ENCODE data around the gene FAM131A. TPM values are rescaled to one million over a fixed set of nuclear protein-coding genes. Genes with fewer than 3 reads are reported as not detected.

The FAM131A gene
- total RNA-seq, 1 donor from 2014 or later = 30.2 TPM

DNA sequence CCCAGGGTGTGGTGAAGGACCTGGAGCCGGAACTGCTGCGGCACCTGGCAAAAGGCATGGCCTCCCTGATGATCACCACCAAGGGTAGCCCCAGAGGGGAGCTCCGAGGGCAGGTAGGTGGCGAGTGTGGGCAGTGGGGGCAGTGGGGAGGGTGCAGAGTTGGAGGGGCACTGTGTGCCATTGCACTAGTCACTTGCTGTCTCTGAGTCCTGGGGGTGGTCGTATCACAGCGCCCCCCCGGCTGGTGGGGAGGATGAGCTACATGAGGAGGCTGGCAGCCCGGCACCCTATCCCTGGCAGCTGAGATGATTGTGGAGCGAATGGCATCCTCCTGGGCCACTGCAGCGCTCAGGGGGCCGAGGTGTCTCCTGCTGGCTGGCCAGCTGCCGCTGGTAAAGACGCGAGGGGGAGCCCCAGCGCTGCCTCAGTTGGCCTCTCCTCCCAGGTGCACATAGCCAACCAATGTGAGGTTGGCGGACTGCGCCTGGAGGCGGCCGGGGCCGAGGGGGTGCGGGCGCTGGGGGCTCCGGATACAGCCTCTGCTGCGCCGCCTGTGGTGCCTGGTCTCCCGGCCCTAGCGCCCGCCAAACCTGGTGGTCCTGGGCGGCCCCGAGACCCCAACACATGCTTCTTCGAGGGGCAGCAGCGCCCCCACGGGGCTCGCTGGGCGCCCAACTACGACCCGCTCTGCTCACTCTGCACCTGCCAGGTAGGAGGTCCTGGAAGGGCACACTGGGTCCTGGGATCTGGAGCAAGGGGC is 48.8 kb downstream of the FAM131A start:
- no peak for DNase-seq
- no peak overlapping the region for H3K27ac ChIP-seq (replicated peaks)
- intact Hi-C loops (cut with micrococcal nuclease) = no loop called here
- H3K36me3 ChIP-seq = no peaks in the 10 kb centered on the region
- H3K9me3 ChIP-seq (replicated peaks) = no peaks in the 10 kb centered on the region
- H3K4me1 ChIP-seq = peaks cover 9% of the 10 kb centered on the region
- no peak overlapping the region for H3K4me3 ChIP-seq
- peaks cover 49% of the 10 kb centered on the region for H3K27me3 ChIP-seq (ENCODE audit: low read depth)
- TF ChIP-seq CTCF (IDR thresholded peaks at IDR 0.05; ENCODE audit: borderline replicate concordance) = no peak

- H3K4me1 ChIP-seq = no peaks in the 10 kb centered on the region
- no peak overlapping the region for H3K4me3 ChIP-seq
- H3K27ac ChIP-seq (replicated peaks) = no peak overlapping the region
- intact Hi-C loops (cut with micrococcal nuclease) = no loop called here
- no peak for DNase-seq
- H3K9me3 ChIP-seq (replicated peaks) = no peaks in the 10 kb centered on the region
- no peak for TF ChIP-seq CTCF (IDR thresholded peaks at IDR 0.05; ENCODE audit: borderline replicate concordance)
- H3K36me3 ChIP-seq = no peaks in the 10 kb centered on the region
- peaks cover 39% of the 10 kb centered on the region for H3K27me3 ChIP-seq (ENCODE audit: low read depth)
These were observed 49.8 kb downstream of the FAM131A start for GRCh38 chr3:184387174-184387714.

GRCh38 chr3:184388164-184388935 is 51.0 kb downstream of the FAM131A start:
- Histone ChIP-seq H3K9me3 (replicated peaks) (no peaks in the 10 kb centered on the region), H3K36me3 (no peaks in the 10 kb centered on the region), H3K4me1 (no peaks in the 10 kb centered on the region), H3K4me3 (no peak overlapping the region), H3K27me3 (ENCODE audit: low read depth) (peaks cover 39% of the 10 kb centered on the region), H3K27ac (replicated peaks) (no peak overlapping the region)
- TF ChIP-seq CTCF (IDR thresholded peaks at IDR 0.05; ENCODE audit: borderline replicate concordance) = no peak
- intact Hi-C loops (cut with micrococcal nuclease) = no loop called here
- no peak for DNase-seq

GRCh38 chr3:184388936-184389230 is 51.5 kb downstream of the FAM131A start:
- H3K4me1 ChIP-seq = no peaks in the 10 kb centered on the region
- peaks cover 40% of the 10 kb centered on the region for H3K27me3 ChIP-seq (ENCODE audit: low read depth)
- no peaks in the 10 kb centered on the region for H3K9me3 ChIP-seq (replicated peaks)
- no peak overlapping the region for H3K27ac ChIP-seq (replicated peaks)
- no peak for DNase-seq
- H3K36me3 ChIP-seq = no peaks in the 10 kb centered on the region
- intact Hi-C loops (cut with micrococcal nuclease) = no loop called here
- no peak for TF ChIP-seq CTCF (IDR thresholded peaks at IDR 0.05; ENCODE audit: borderline replicate concordance)
- no peak overlapping the region for H3K4me3 ChIP-seq

DNA sequence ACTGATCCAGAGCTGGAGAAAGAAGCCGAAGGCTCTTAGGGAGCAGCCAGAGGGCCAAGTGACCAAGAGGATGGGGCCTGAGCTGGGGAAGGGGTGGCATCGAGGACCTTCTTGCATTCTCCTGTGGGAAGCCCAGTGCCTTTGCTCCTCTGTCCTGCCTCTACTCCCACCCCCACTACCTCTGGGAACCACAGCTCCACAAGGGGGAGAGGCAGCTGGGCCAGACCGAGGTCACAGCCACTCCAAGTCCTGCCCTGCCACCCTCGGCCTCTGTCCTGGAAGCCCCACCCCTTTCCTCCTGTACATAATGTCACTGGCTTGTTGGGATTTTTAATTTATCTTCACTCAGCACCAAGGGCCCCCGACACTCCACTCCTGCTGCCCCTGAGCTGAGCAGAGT is 52.0 kb downstream of the FAM131A start:
- no peak overlapping the region for H3K27ac ChIP-seq (replicated peaks)
- H3K36me3 ChIP-seq = no peaks in the 10 kb centered on the region
- H3K27me3 ChIP-seq (ENCODE audit: low read depth) = peaks cover 35% of the 10 kb centered on the region
- no peak for DNase-seq
- no peaks in the 10 kb centered on the region for H3K4me1 ChIP-seq
- H3K4me3 ChIP-seq = no peak overlapping the region
- intact Hi-C loops (cut with micrococcal nuclease) = no loop called here
- H3K9me3 ChIP-seq (replicated peaks) = no peaks in the 10 kb centered on the region
- no peak for TF ChIP-seq CTCF (IDR thresholded peaks at IDR 0.05; ENCODE audit: borderline replicate concordance)
